H1 (cell line): ENCODE measurements around the gene PIP4K2C. TPM values are rescaled to one million over a fixed set of nuclear protein-coding genes. Genes with fewer than 3 reads are reported as not detected.

Experiments
- BACH1 ChIP-seq: IDR thresholded peaks from 2 replicates; pipeline ENCODE4 v1.6.1; 2012; ENCODE audit warnings: low read length, improper control_type of control experiment
- CBX8 ChIP-seq: fragments of 300-800, 300-1000 bp; sonication (generic); IDR thresholded peaks from 2 replicates; pipeline ENCODE4 v1.7.1; 2016; ENCODE audit warnings: low read depth, low read length, borderline replicate concordance
- CHD2 ChIP-seq: IDR thresholded peaks from 2 replicates; pipeline ENCODE4 v1.6.1; 2012; ENCODE audit warnings: low read length, improper control_type of control experiment
- CREB1 ChIP-seq: IDR thresholded peaks from 2 replicates; pipeline ENCODE4 v1.6.1; 2012; ENCODE audit warnings: inconsistent platforms
- CTBP2 ChIP-seq: IDR thresholded peaks from 2 replicates; pipeline ENCODE4 v1.7.0; 2011; ENCODE audit warnings: borderline replicate concordance, mild to moderate bottlenecking, moderate library complexity, mixed read lengths, low read length; ENCODE audit not compliant: insufficient read depth, insufficient read length
- EP300 ChIP-seq, 2 experiments: IDR thresholded peaks; 1 replicate in 1 of 2; 2 replicates in 1 of 2; pipeline ENCODE4 v1.6.1; 2011 to 2012; ENCODE audit warnings: low read depth in 2 of 2, low read length in 2 of 2, mild to moderate bottlenecking in 2 of 2, borderline replicate concordance in 1 of 2, inconsistent platforms in 1 of 2, moderate library complexity in 1 of 2
- JUN ChIP-seq: IDR thresholded peaks from 2 replicates; pipeline ENCODE4 v1.6.1; 2011; ENCODE audit warnings: low read depth, mild to moderate bottlenecking, improper control_type of control experiment, low read length
- KDM1A ChIP-seq: fragments of 200-600, 300-600 bp; sonication (generic); IDR thresholded peaks from 2 replicates; pipeline ENCODE4 v1.7.1; 2016; ENCODE audit warnings: mild to moderate bottlenecking, low read length, borderline replicate concordance
- KDM4A ChIP-seq: IDR thresholded peaks from one replicate; pipeline ENCODE4 v1.7.1; 2012; ENCODE audit warnings: low read depth, mild to moderate bottlenecking, moderate library complexity, low read length, inconsistent platforms; ENCODE audit not compliant: severe bottlenecking
- NRF1 ChIP-seq: IDR thresholded peaks from 2 replicates; pipeline ENCODE4 v1.6.1; 2011; ENCODE audit warnings: mild to moderate bottlenecking, low read depth, low read length, improper control_type of control experiment
- PHF8 ChIP-seq: fragments of 200-600 bp; sonication (generic); conservative IDR thresholded peaks from 2 replicates; pipeline ENCODE4 v1.7.1; 2012; ENCODE audit warnings: low read depth, mild to moderate bottlenecking, inconsistent platforms, low read length, moderate library complexity
- POLR2AphosphoS5 ChIP-seq: IDR thresholded peaks from 2 replicates; pipeline ENCODE4 v1.6.1; 2011; ENCODE audit warnings: low read depth, low read length
- RAD21 ChIP-seq, 2 experiments: IDR thresholded peaks in 1 of 2; conservative IDR thresholded peaks in 1 of 2; 2 replicates each; pipeline ENCODE4 v1.6.1; 2011; ENCODE audit warnings: low read depth in 2 of 2, low read length in 2 of 2, improper control_type of control experiment in 1 of 2, inconsistent platforms in 1 of 2, mild to moderate bottlenecking in 1 of 2, moderate library complexity in 1 of 2
- SIRT6 ChIP-seq: IDR thresholded peaks from one replicate; pipeline ENCODE4 v1.7.1; 2012; ENCODE audit warnings: low read length, inconsistent platforms
- SP1 ChIP-seq: IDR thresholded peaks from 2 replicates; pipeline ENCODE4 v1.6.1; 2011; ENCODE audit warnings: low read depth, low read length
- SP4 ChIP-seq: IDR thresholded peaks from 2 replicates; pipeline ENCODE4 v1.6.1; 2012; ENCODE audit warnings: low read length, inconsistent platforms
- polyA plus RNA-seq, 7 experiments: library from polyadenylated mRNA; depleted of rRNA in 3 of 7; stranded (reverse) in 5 of 7; unstranded in 2 of 7; fragments of >200 nt in 5 of 7; fragments of 200-250 nt in 2 of 7; gene quantifications; 1 replicate in 5 of 7; 2 replicates in 1 of 7; 4 replicates in 1 of 7; pipeline versions ENCODE4 v1.2.1 to v1.2.3, GENCODE V29; 2011 to 2013; ENCODE audit warnings: missing spikeins in 2 of 7, mixed read lengths in 2 of 7
- total RNA-seq: library from RNA; stranded (reverse); fragmentation: NEBNext Ultra II Directional; extraction: Animal tissue kit (Norgen Biotek cat#: 25700); gene quantifications from 2 replicates; pipeline ENCODE4 v1.2.1, GENCODE V29; 2021
- TF ChIP-seq, protein P1 (sequence below): IDR thresholded peaks from 2 replicates; pipeline ENCODE4 v1.6.1; 2011; ENCODE audit warnings: low read depth, mild to moderate bottlenecking, low read length; ENCODE audit not compliant: insufficient read depth
- TF ChIP-seq, protein P2 (sequence below): IDR thresholded peaks from 2 replicates; pipeline ENCODE4 v1.6.1; 2011; ENCODE audit warnings: low read length, improper control_type of control experiment
- TF ChIP-seq, protein P3 (sequence below), 3 experiments: IDR thresholded peaks; 1 replicate in 2 of 3; 2 replicates in 1 of 3; pipeline versions ENCODE4 v1.5.1 to v1.6.1; 2011; ENCODE audit warnings: low read length in 3 of 3, mild to moderate bottlenecking in 3 of 3, inconsistent platforms in 2 of 3, low read depth in 1 of 3, moderate library complexity in 1 of 3; ENCODE audit not compliant: insufficient read depth in 1 of 3; ENCODE audit errors: control extremely low read depth in 1 of 3

The PIP4K2C gene
- total and polyA plus RNA-seq, 2 of the 8 experiments (the other 6 are each of a cell fraction or from before 2014, with no cell fraction given) = 25.0 to 27.1 TPM

DNA sequence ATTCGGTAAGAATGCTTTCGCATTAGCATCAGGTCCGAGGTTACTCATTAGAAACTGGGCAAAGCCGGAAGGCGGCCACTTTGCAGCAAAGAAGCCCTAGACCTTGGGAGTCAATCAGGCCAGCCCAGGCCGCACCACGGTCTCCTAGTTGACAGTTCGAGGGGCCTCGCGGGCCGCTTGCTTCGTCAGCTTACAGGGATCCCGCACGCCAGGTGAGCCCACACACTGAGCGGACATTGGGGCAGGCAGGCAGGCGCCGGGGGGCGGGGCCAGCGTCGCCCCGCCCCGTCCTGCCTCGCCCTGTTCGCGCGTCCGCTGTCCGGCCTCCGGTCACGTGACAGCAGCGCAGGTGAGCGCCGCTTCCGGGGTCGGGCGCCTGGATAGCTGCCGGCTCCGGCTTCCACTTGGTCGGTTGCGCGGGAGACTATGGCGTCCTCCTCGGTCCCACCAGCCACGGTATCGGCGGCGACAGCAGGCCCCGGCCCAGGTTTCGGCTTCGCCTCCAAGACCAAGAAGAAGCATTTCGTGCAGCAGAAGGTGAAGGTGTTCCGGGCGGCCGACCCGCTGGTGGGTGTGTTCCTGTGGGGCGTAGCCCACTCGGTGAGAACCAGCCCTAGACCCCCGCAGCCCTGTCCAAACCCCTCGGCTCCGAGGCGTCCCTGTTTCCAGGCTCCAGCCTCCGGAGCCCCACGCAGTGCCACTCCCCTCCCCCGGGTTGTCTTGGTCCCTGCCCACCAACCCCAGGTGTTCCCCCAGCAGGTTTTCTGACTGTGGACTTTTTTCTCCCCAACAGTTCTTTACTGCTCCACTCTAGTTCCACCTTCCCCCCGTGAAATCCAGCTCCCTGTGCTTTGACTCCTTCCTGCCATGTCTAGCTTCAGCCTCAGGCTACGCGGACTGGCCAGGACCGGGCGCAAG lies at the start of gene PIP4K2C (continued):
- TF ChIP-seq, protein P1, sequence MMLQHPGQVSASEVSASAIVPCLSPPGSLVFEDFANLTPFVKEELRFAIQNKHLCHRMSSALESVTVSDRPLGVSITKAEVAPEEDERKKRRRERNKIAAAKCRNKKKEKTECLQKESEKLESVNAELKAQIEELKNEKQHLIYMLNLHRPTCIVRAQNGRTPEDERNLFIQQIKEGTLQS = no peak
- peak; percentile 65 for TF ChIP-seq PHF8
- TF ChIP-seq JUN = no peak
- TF ChIP-seq CREB1 = peak; percentile 59
- TF ChIP-seq, protein P2, sequence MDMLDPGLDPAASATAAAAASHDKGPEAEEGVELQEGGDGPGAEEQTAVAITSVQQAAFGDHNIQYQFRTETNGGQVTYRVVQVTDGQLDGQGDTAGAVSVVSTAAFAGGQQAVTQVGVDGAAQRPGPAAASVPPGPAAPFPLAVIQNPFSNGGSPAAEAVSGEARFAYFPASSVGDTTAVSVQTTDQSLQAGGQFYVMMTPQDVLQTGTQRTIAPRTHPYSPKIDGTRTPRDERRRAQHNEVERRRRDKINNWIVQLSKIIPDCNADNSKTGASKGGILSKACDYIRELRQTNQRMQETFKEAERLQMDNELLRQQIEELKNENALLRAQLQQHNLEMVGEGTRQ = peak; percentile 97
- TF ChIP-seq SP4 = peak; percentile 78
- no peak for TF ChIP-seq SIRT6
- no peak; a peak in 1 of 4 replicates for TF ChIP-seq RAD21 (IDR thresholded peaks at IDR 0.05 in 1 of 2, conservative IDR thresholded peaks at IDR 0.05 in 1 of 2; ENCODE audit: low read depth in 2 of 2, low read length in 2 of 2)
- no peak for TF ChIP-seq CTBP2
- peak; percentile 21; the same call in 1 of the 2 replicates for TF ChIP-seq SP1
- TF ChIP-seq CHD2 = no peak
- TF ChIP-seq, protein P3, sequence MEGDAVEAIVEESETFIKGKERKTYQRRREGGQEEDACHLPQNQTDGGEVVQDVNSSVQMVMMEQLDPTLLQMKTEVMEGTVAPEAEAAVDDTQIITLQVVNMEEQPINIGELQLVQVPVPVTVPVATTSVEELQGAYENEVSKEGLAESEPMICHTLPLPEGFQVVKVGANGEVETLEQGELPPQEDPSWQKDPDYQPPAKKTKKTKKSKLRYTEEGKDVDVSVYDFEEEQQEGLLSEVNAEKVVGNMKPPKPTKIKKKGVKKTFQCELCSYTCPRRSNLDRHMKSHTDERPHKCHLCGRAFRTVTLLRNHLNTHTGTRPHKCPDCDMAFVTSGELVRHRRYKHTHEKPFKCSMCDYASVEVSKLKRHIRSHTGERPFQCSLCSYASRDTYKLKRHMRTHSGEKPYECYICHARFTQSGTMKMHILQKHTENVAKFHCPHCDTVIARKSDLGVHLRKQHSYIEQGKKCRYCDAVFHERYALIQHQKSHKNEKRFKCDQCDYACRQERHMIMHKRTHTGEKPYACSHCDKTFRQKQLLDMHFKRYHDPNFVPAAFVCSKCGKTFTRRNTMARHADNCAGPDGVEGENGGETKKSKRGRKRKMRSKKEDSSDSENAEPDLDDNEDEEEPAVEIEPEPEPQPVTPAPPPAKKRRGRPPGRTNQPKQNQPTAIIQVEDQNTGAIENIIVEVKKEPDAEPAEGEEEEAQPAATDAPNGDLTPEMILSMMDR (IDR thresholded peaks at IDR 0.05; ENCODE audit: control extremely low read depth in 1 of 3, insufficient read depth in 1 of 3, low read depth in 1 of 3, low read length in 3 of 3) = no peak; a peak in 1 of 4 replicates
- 0 out of 2 replicates have a peak, but pooled peaks have one; percentile 4 for TF ChIP-seq BACH1
- TF ChIP-seq KDM4A = peak; percentile 76
- no peak for TF ChIP-seq CBX8
- no peak for TF ChIP-seq NRF1
- peak; percentile 58 for TF ChIP-seq POLR2AphosphoS5
- TF ChIP-seq EP300 (IDR thresholded peaks at IDR 0.05; ENCODE audit: borderline replicate concordance in 1 of 2, low read depth in 2 of 2, low read length in 2 of 2) = no peak
- no peak for TF ChIP-seq KDM1A
